ENCODE results near the gene FAM76B. TPM values are rescaled to one million over a fixed set of nuclear protein-coding genes. Genes with fewer than 3 reads are reported as not detected.

The FAM76B gene
- total and polyA plus RNA-seq, 2 of the 13 experiments (the other 11 are each of a cell fraction or from before 2014, with no cell fraction given): 20.2 to 24.2 TPM

GRCh38 chr11:95767498-95767897 lies 22.1 kb downstream of the FAM76B start:
- no TSS peak for BruUV-seq (replicated peaks)
- no peaks in the 10 kb centered on the region for H3K79me2 ChIP-seq (ENCODE audit: insufficient read depth, low read length)
- H3K36me3 ChIP-seq (replicated peaks in 1 of 2; ENCODE audit: control insufficient read depth in 1 of 2, insufficient read depth in 2 of 2, low read length in 2 of 2): peaks cover 1 to 15% of the 10 kb centered on the region in 2 experiments; a peak in 3 of 5 replicates
- CTCF ChIA-PET (ENCODE audit: low intra/inter-chr PET ratio, low total read pairs): no interaction called here
- no peak for ATAC-seq
- POLR2A ChIA-PET: no interaction called here
- TF ChIP-seq CEBPG (CRISPR knock-in tag; IDR thresholded peaks at IDR 0.05): 0 out of 2 replicates have a peak, but pooled peaks have one; percentile 55
- peak; percentile 76 for TF ChIP-seq CEBPB (IDR thresholded peaks at IDR 0.05; ENCODE audit: borderline replicate concordance, low read depth, low read length)
- no peak for TF ChIP-seq ZNF530 (CRISPR knock-in tag; IDR thresholded peaks at IDR 0.05; ENCODE audit: low read depth)
- no peaks in the 10 kb centered on the region for H3K27me3 ChIP-seq (ENCODE audit: control insufficient read depth in 1 of 2, insufficient read depth in 2 of 2, low read length in 2 of 2)
- no peak overlapping the region for H2AFZ ChIP-seq (ENCODE audit: low read length)
- H3K9me3 ChIP-seq (ENCODE audit: low read length): no peaks in the 10 kb centered on the region
- H3K27ac ChIP-seq (ENCODE audit: extremely low read length, insufficient read depth, low read length): no peak overlapping the region
- no peaks in the 10 kb centered on the region for H4K20me1 ChIP-seq (ENCODE audit: insufficient read depth, low read length)
- in situ Hi-C loops (cut with HindIII; ENCODE audit: extremely low pct_ligation_motif_present, low pct_unique_long_range_greater_than_20kb): loop anchor here (5.0 to 25.0 kb wide), 2 partner anchors 615 to 1130 kb away; no protein-coding TSS in a partner anchor
- 96% methylated on average over 1 of the region's 1 CpG for WGBS (ENCODE audit: low lambda C conversion rate)
- no peak overlapping the region for H3K4me3 ChIP-seq (replicated peaks in 1 of 3; ENCODE audit: insufficient read depth in 1 of 3, low read depth in 2 of 3, low read length in 3 of 3)
- intact Hi-C loops (cut with micrococcal nuclease; ENCODE audit: unreplicated experiment): loop anchor here (10.0 kb wide), 1 partner anchor 1143 kb away; no protein-coding TSS in a partner anchor
- H3K9ac ChIP-seq (ENCODE audit: insufficient read depth, low read depth, low read length): no peak overlapping the region
- DNase-seq (ENCODE audit: low spot score): no peak
- no peak for FAIRE-seq
- no peak overlapping the region for H3K4me2 ChIP-seq (ENCODE audit: low read depth, low read length)
- H3K4me1 ChIP-seq (ENCODE audit: insufficient read depth, low read length): no peaks in the 10 kb centered on the region

GRCh38 chr11:95766701-95767100 lies 22.9 kb downstream of the FAM76B start:
- ChIA-PET CTCF (ENCODE audit: low intra/inter-chr PET ratio, low total read pairs) (no interaction called here), POLR2A (no interaction called here)
- BruUV-seq (replicated peaks): no TSS peak
- H3K9me3 ChIP-seq (ENCODE audit: low read length): no peaks in the 10 kb centered on the region
- H3K27ac ChIP-seq (ENCODE audit: extremely low read length, insufficient read depth, low read length): no peak overlapping the region
- peaks cover 0 to 10% of the 10 kb centered on the region in 2 experiments; a peak in 2 of 5 replicates for H3K36me3 ChIP-seq (replicated peaks in 1 of 2; ENCODE audit: control insufficient read depth in 1 of 2, insufficient read depth in 2 of 2, low read length in 2 of 2)
- H3K4me2 ChIP-seq (ENCODE audit: low read depth, low read length): no peak overlapping the region
- no peaks in the 10 kb centered on the region for H4K20me1 ChIP-seq (ENCODE audit: insufficient read depth, low read length)
- 79% methylated on average over 3 of the region's 3 CpGs for WGBS (ENCODE audit: low lambda C conversion rate)
- no peak for FAIRE-seq
- no peaks in the 10 kb centered on the region for H3K4me1 ChIP-seq (ENCODE audit: insufficient read depth, low read length)
- no peak for DNase-seq (ENCODE audit: low spot score)
- no peak overlapping the region for H3K4me3 ChIP-seq (replicated peaks in 1 of 3; ENCODE audit: insufficient read depth in 1 of 3, low read depth in 2 of 3, low read length in 3 of 3)
- no peak for ATAC-seq
- H3K27me3 ChIP-seq (ENCODE audit: control insufficient read depth in 1 of 2, insufficient read depth in 2 of 2, low read length in 2 of 2): no peaks in the 10 kb centered on the region; a peak in 1 of 5 replicates
- intact Hi-C loops (cut with micrococcal nuclease; ENCODE audit: unreplicated experiment): loop anchor here (10.0 kb wide), 1 partner anchor 1142 kb away; no protein-coding TSS in a partner anchor
- H2AFZ ChIP-seq (ENCODE audit: low read length): no peak overlapping the region
- no peak overlapping the region for H3K9ac ChIP-seq (ENCODE audit: insufficient read depth, low read depth, low read length)
- in situ Hi-C loops (cut with HindIII; ENCODE audit: extremely low pct_ligation_motif_present, low pct_unique_long_range_greater_than_20kb): loop anchor here (5.0 to 25.0 kb wide), 2 partner anchors 614 to 1129 kb away; no protein-coding TSS in a partner anchor
- H3K79me2 ChIP-seq (ENCODE audit: insufficient read depth, low read length): no peaks in the 10 kb centered on the region
- TF ChIP-seq RARA (CRISPR knock-in tag; IDR thresholded peaks at IDR 0.05) (no peak), ZNF382 (CRISPR knock-in tag; IDR thresholded peaks at IDR 0.05; ENCODE audit: borderline replicate concordance) (no peak), ZNF407 (CRISPR knock-in tag; IDR thresholded peaks at IDR 0.05; ENCODE audit: not compliant biosample characterization) (no peak), ZNF383 (CRISPR knock-in tag; IDR thresholded peaks at IDR 0.05; ENCODE audit: borderline replicate concordance) (no peak), NR2F6 (IDR thresholded peaks at IDR 0.05) (no peak), NR2F6 (CRISPR knock-in tag; IDR thresholded peaks at IDR 0.05) (no peak), ETV6 (CRISPR knock-in tag; conservative IDR thresholded peaks at IDR 0.05) (no peak), ZNF569 (CRISPR knock-in tag; IDR thresholded peaks at IDR 0.05; ENCODE audit: borderline replicate concordance) (no peak), ZNF329 (CRISPR knock-in tag; IDR thresholded peaks at IDR 0.05; ENCODE audit: low read depth) (no peak)
